AG04449 (cell line): Measurements from ENCODE around the gene P4HA2.

Source experiments
- CTCF ChIA-PET: fragments of 350-600 bp; formaldehyde crosslinking; extraction: SDS; loops from one replicate; lab custom pipeline; 2021; ENCODE audit warnings: antibody characterized with exemption; lab: Yijun Ruan, JAX
- POLR2A ChIA-PET: fragments of 400-600, 350-600 bp; formaldehyde crosslinking; extraction: SDS; loops from one replicate; lab custom pipeline; 2020; ENCODE audit warnings: antibody characterized with exemption, inconsistent platforms; lab: Yijun Ruan, JAX
- DNase-seq: peaks from one replicate; pipeline ENCODE4 v3.0.0-alpha.2; 2010; ENCODE audit warnings: low read depth, low spot score
- H3K4me3 ChIP-seq: 2 replicates; pipeline ENCODE4 v1.5.1; 2011; ENCODE audit warnings: low read depth, mild to moderate bottlenecking, control low read depth, low read length
- CTCF ChIP-seq: IDR thresholded peaks from one replicate; pipeline ENCODE4 v1.5.1; 2011; ENCODE audit warnings: mild to moderate bottlenecking, moderate library complexity, low read length, control low read depth, inconsistent platforms; ENCODE audit not compliant: insufficient read depth; ENCODE audit errors: missing control alignments

P4HA2 gene

GRCh38 chr5:132219289-132219970, 8.2 kb downstream of the P4HA2 start:
- no peak overlapping the region for H3K4me3 ChIP-seq
- CTCF ChIA-PET, result interaction anchor here (0.6 to 2.0 kb wide), 3 partner anchors 18 to 154 kb away, joined by 3 to 6 read pairs (median 3); no protein-coding TSS in a partner anchor
- POLR2A ChIA-PET, result no interaction called here
- DNase-seq, result no peak
- TF ChIP-seq CTCF, result no peak

- DNase-seq, result no peak
- CTCF ChIA-PET, result interaction anchor here (1.4 to 4.9 kb wide), 4 partner anchors 12 to 38 kb away, joined by 3 to 27 read pairs (median 7); no protein-coding TSS in a partner anchor
- TF ChIP-seq CTCF, result no peak
- POLR2A ChIA-PET, result interaction anchor here (1.2 kb wide), 1 partner anchor 9 kb away, joined by 3 read pairs; the partner anchor contains the start of gene P4HA2
- H3K4me3 ChIP-seq, result no peak overlapping the region
Measured at GRCh38 chr5:132218321-132218720, 9.3 kb downstream of the P4HA2 start.

GRCh38 chr5:132215329-132215728, 12.3 kb downstream of the P4HA2 start:
- no peak overlapping the region for H3K4me3 ChIP-seq
- ChIA-PET POLR2A (interaction anchor here (1.0 to 1.8 kb wide), 7 partner anchors 9 to 79 kb away, joined by 3 to 16 read pairs (median 4); partner anchors contain the start of genes P4HA2 and SLC22A4), CTCF (interaction anchor here (1.0 to 4.9 kb wide), 5 partner anchors 9 to 285 kb away, joined by 3 to 27 read pairs (median 4); no protein-coding TSS in a partner anchor)
- peak; percentile 80 for DNase-seq
- TF ChIP-seq CTCF, result no peak

GRCh38 chr5:132214491-132214890, 13.2 kb downstream of the P4HA2 start:
- ChIA-PET POLR2A (interaction anchor here (1.2 to 1.8 kb wide), 2 partner anchors 13 to 24 kb away, joined by 4 to 6 read pairs; partner anchors contain the start of gene P4HA2), CTCF (interaction anchor here (1.4 to 4.9 kb wide), 5 partner anchors 24 to 286 kb away, joined by 3 to 27 read pairs (median 4); no protein-coding TSS in a partner anchor)
- no peak for DNase-seq
- no peak overlapping the region for H3K4me3 ChIP-seq
- no peak for TF ChIP-seq CTCF

GRCh38 chr5:132213666-132214065, 14.0 kb downstream of the P4HA2 start:
- no peak for DNase-seq
- no peak for TF ChIP-seq CTCF
- H3K4me3 ChIP-seq, result no peak overlapping the region
- ChIA-PET CTCF (interaction anchor here (0.7 to 1.6 kb wide), 3 partner anchors 12 to 34 kb away, joined by 3 to 4 read pairs (median 4); partner anchors contain the start of gene P4HA2), POLR2A (no interaction called here)

GRCh38 chr5:132211787-132212186, 15.9 kb downstream of the P4HA2 start:
- TF ChIP-seq CTCF, result no peak
- DNase-seq, result no peak
- ChIA-PET CTCF (interaction anchor here (1.0 to 3.3 kb wide), 6 partner anchors 15 to 53 kb away, joined by 3 to 15 read pairs (median 4); no protein-coding TSS in a partner anchor), POLR2A (interaction anchor here (0.7 to 1.3 kb wide), 2 partner anchors 11 to 14 kb away, joined by 3 to 5 read pairs; no protein-coding TSS in a partner anchor)
- no peak overlapping the region for H3K4me3 ChIP-seq
